IMR-90 (cell line): Measurements from ENCODE around the gene NEFH. TPM values are rescaled to one million over a fixed set of nuclear protein-coding genes. Genes with fewer than 3 reads are reported as not detected.

Source experiments
- ATAC-seq: fragments of 200-7000 bp; cut with Tn5 transposase; 2 replicates; pipeline ENCODE4 v1.9.1; 2020; ENCODE audit warnings: low read depth, mild to moderate bottlenecking, moderate library complexity
- BruUV-seq: library from RNA; stranded (reverse); fragments of 400-500 nt; replicated peaks from 2 replicates; lab custom pipeline; 2021; lab: Mats Ljungman, UMichigan
- CTCF ChIA-PET: fragments of 300-600 bp; formaldehyde crosslinking; extraction: SDS; loops from one replicate; lab custom pipeline; 2021; ENCODE audit warnings: antibody characterized with exemption; lab: Yijun Ruan, JAX
- POLR2A ChIA-PET: fragments of 300-600 bp; sonication (Branson Sonifier 250); formaldehyde crosslinking; loops from one replicate; lab custom pipeline; 2022; ENCODE audit warnings: antibody characterized with exemption; ENCODE audit not compliant: unreplicated experiment; lab: Charles Lee
- DNase-seq: peaks from one replicate; pipeline ENCODE4 v3.0.0; 2013
- H2AFZ ChIP-seq: replicated peaks from 2 replicates; pipeline ENCODE3; 2013; ENCODE audit warnings: low read length, mild to moderate bottlenecking; ENCODE audit not compliant: poor library complexity
- H2AK5ac ChIP-seq: 2 replicates; pipeline ENCODE4 v1.6.1; 2013; ENCODE audit warnings: low read depth, low read length, inconsistent platforms
- H2AK9ac ChIP-seq: replicated peaks from 2 replicates; pipeline ENCODE3; 2013; ENCODE audit warnings: mild to moderate bottlenecking, low read depth, low read length, moderate library complexity; ENCODE audit not compliant: poor library complexity
- H2BK120ac ChIP-seq: 2 replicates; pipeline ENCODE4 v1.6.1; 2013; ENCODE audit warnings: low read depth, low read length, inconsistent platforms
- H2BK15ac ChIP-seq: 3 replicates; pipeline ENCODE4 v1.6.1; 2013; ENCODE audit warnings: low read depth, low read length, inconsistent platforms
- H2BK20ac ChIP-seq: 2 replicates; pipeline ENCODE4 v1.6.1; 2013; ENCODE audit warnings: low read depth, mild to moderate bottlenecking, inconsistent platforms, low read length, moderate library complexity
- H2BK5ac ChIP-seq: 2 replicates; pipeline ENCODE4 v1.6.1; 2013; ENCODE audit warnings: mild to moderate bottlenecking, low read depth, low read length, inconsistent platforms; ENCODE audit not compliant: poor library complexity, severe bottlenecking
- H3K14ac ChIP-seq: replicated peaks from 2 replicates; pipeline ENCODE4 v1.6.1; 2013; ENCODE audit warnings: low read depth, low read length, inconsistent platforms
- H3K18ac ChIP-seq: 2 replicates; pipeline ENCODE4 v1.6.1; 2013; ENCODE audit warnings: low read depth, low read length, control low read depth
- H3K23ac ChIP-seq: 2 replicates; pipeline ENCODE4 v1.6.1; 2013; ENCODE audit warnings: low read depth, low read length, inconsistent platforms
- H3K27ac ChIP-seq: 2 replicates; pipeline ENCODE4 v1.5.1; 2013; ENCODE audit warnings: mild to moderate bottlenecking, control low read depth, low read length; ENCODE audit not compliant: insufficient read depth
- H3K27me3 ChIP-seq: 2 replicates; pipeline ENCODE4 v1.6.1; 2013; ENCODE audit warnings: low read length; ENCODE audit not compliant: control insufficient read depth, insufficient read depth
- H3K36me3 ChIP-seq: 2 replicates; pipeline ENCODE4 v1.6.1; 2013; ENCODE audit warnings: low read length, mixed read lengths; ENCODE audit not compliant: control insufficient read depth, insufficient read depth
- H3K4ac ChIP-seq: 2 replicates; pipeline ENCODE4 v1.6.1; 2013; ENCODE audit warnings: low read depth, low read length, inconsistent platforms
- H3K4me1 ChIP-seq: 2 replicates; pipeline ENCODE4 v1.6.1; 2013; ENCODE audit warnings: low read length, mixed read lengths; ENCODE audit not compliant: control insufficient read depth, insufficient read depth
- H3K4me2 ChIP-seq: 2 replicates; pipeline ENCODE4 v1.6.1; 2013; ENCODE audit warnings: low read depth, mild to moderate bottlenecking, control low read depth, low read length, moderate library complexity
- H3K4me3 ChIP-seq: 2 replicates; pipeline ENCODE4 v1.5.1; 2013; ENCODE audit warnings: low read depth, mild to moderate bottlenecking, control low read depth, low read length, moderate library complexity; ENCODE audit not compliant: insufficient read depth
- H3K56ac ChIP-seq: 2 replicates; pipeline ENCODE4 v1.6.1; 2013; ENCODE audit warnings: low read length, inconsistent platforms; ENCODE audit not compliant: insufficient read depth; ENCODE audit errors: extremely low read depth
- H3K79me1 ChIP-seq, 2 experiments: 2 replicates each; pipeline ENCODE4 v1.6.1; 2013; ENCODE audit warnings: low read length in 2 of 2, inconsistent platforms in 1 of 2, low read depth in 1 of 2
- H3K9ac ChIP-seq: 2 replicates; pipeline ENCODE4 v1.6.1; 2013; ENCODE audit warnings: low read depth, low read length, control low read depth
- H3K9me1 ChIP-seq: 2 replicates; pipeline ENCODE4 v1.6.1; 2013; ENCODE audit warnings: low read length, inconsistent platforms; ENCODE audit not compliant: insufficient read depth
- H3K9me3 ChIP-seq: 2 replicates; pipeline ENCODE4 v1.6.1; 2013; ENCODE audit warnings: low read length; ENCODE audit not compliant: control insufficient read depth, insufficient read depth
- H4K20me1 ChIP-seq: 2 replicates; pipeline ENCODE4 v1.6.1; 2013; ENCODE audit warnings: low read length, inconsistent platforms; ENCODE audit not compliant: insufficient read depth
- H4K5ac ChIP-seq: 2 replicates; pipeline ENCODE4 v1.6.1; 2013; ENCODE audit warnings: mild to moderate bottlenecking, low read depth, low read length, control low read depth
- H4K8ac ChIP-seq, 2 experiments: 2 replicates each; pipeline ENCODE4 v1.6.1; 2013; ENCODE audit warnings: low read depth in 2 of 2, low read length in 2 of 2, control low read depth in 1 of 2, inconsistent platforms in 1 of 2
- H4K91ac ChIP-seq: 2 replicates; pipeline ENCODE4 v1.6.1; 2013; ENCODE audit warnings: low read depth, low read length, inconsistent platforms; ENCODE audit not compliant: insufficient read depth
- BHLHE40 ChIP-seq: fragments of 150-350 bp; IDR thresholded peaks from 2 replicates; pipeline ENCODE4 v1.6.1; 2016; ENCODE audit warnings: mild to moderate bottlenecking, low read depth, low read length
- CEBPB ChIP-seq: IDR thresholded peaks from 2 replicates; pipeline ENCODE4 v1.6.1; 2012; ENCODE audit warnings: low read depth, low read length, improper control_type of control experiment
- CHD1 ChIP-seq: IDR thresholded peaks from 2 replicates; pipeline ENCODE4 v1.6.1; 2012; ENCODE audit warnings: low read depth, low read length, improper control_type of control experiment
- FOS ChIP-seq: fragments of 150-350 bp; IDR thresholded peaks from 2 replicates; pipeline ENCODE4 v1.6.1; 2016; ENCODE audit warnings: low read depth, low read length
- MAZ ChIP-seq: IDR thresholded peaks from 2 replicates; pipeline ENCODE4 v1.6.1; 2012; ENCODE audit warnings: low read depth, mild to moderate bottlenecking, low read length, improper control_type of control experiment, moderate library complexity, borderline replicate concordance
- MXI1 ChIP-seq: IDR thresholded peaks from 2 replicates; pipeline ENCODE4 v1.6.1; 2012; ENCODE audit warnings: low read depth, mild to moderate bottlenecking, low read length, moderate library complexity, borderline replicate concordance
- NFE2L2 ChIP-seq: fragments of 150-350 bp; IDR thresholded peaks from 2 replicates; pipeline ENCODE4 v1.6.1; 2016; ENCODE audit warnings: low read depth, mild to moderate bottlenecking, low read length
- POLR2A ChIP-seq: IDR thresholded peaks from 2 replicates; pipeline ENCODE4 v1.6.1; 2012; ENCODE audit warnings: mild to moderate bottlenecking, low read depth, low read length
- RCOR1 ChIP-seq: IDR thresholded peaks from 2 replicates; pipeline ENCODE4 v1.6.1; 2012; ENCODE audit warnings: mild to moderate bottlenecking, low read length, improper control_type of control experiment; ENCODE audit not compliant: insufficient replicate concordance
- RFX5 ChIP-seq: IDR thresholded peaks from 2 replicates; pipeline ENCODE4 v1.8.0; 2012; ENCODE audit warnings: low read depth, mild to moderate bottlenecking, low read length, moderate library complexity
- WGBS, 2 experiments: methylation state at CpG; one replicate each; pipeline versions ENCODE4 v1.1.5 to v1.1.7; 2013; ENCODE audit warnings: missing lambda C conversion rate in 2 of 2; ENCODE audit not compliant: insufficient read length in 1 of 2; ENCODE audit errors: extremely low coverage in 2 of 2; 5-methylcytosine and 5-hydroxymethylcytosine counted together
- dilution Hi-C: fragments of 300-500 bp; cut with HindIII; formaldehyde crosslinking; loops from one replicate; pipeline ENCODE4 v1.14.3; 2018; ENCODE audit warnings: low sequenced_read_pairs; ENCODE audit not compliant: unreplicated experiment
- in situ Hi-C: fragments of 300-500 bp; cut with MboI; formaldehyde crosslinking; loops from 3 replicates; pipeline ENCODE4 v1.14.3; 2019; ENCODE audit warnings: low sequenced_read_pairs, inconsistent platforms, mixed read lengths
- intact Hi-C: fragments of 100-400 bp; cut with micrococcal nuclease; formaldehyde crosslinking; loops from 2 replicates; pipeline ENCODE4 v1.10.0; 2022
- polyA plus RNA-seq, 3 experiments: library from polyadenylated mRNA; depleted of rRNA; stranded (reverse); fragments of >200 nt; gene quantifications; 2 replicates each; pipeline ENCODE4 v1.2.3, GENCODE V29; 2012; ENCODE audit warnings: low replicate concordance in 1 of 3
- total RNA-seq: library from RNA; depleted of rRNA; stranded (reverse); fragments of >200 nt; gene quantifications from 2 replicates; pipeline ENCODE4 v1.2.3, GENCODE V29; 2012
- TF ChIP-seq, protein P1 (sequence below): fragments of 150-350 bp; IDR thresholded peaks from 2 replicates; pipeline ENCODE4 v1.6.1; 2016; ENCODE audit warnings: low read depth, mild to moderate bottlenecking, low read length, moderate library complexity, borderline replicate concordance

NEFH gene
- total and polyA plus RNA-seq, 2 of the 4 experiments (the other 2 are of a cell fraction) = 1.3 to 2.9 TPM

DNA sequence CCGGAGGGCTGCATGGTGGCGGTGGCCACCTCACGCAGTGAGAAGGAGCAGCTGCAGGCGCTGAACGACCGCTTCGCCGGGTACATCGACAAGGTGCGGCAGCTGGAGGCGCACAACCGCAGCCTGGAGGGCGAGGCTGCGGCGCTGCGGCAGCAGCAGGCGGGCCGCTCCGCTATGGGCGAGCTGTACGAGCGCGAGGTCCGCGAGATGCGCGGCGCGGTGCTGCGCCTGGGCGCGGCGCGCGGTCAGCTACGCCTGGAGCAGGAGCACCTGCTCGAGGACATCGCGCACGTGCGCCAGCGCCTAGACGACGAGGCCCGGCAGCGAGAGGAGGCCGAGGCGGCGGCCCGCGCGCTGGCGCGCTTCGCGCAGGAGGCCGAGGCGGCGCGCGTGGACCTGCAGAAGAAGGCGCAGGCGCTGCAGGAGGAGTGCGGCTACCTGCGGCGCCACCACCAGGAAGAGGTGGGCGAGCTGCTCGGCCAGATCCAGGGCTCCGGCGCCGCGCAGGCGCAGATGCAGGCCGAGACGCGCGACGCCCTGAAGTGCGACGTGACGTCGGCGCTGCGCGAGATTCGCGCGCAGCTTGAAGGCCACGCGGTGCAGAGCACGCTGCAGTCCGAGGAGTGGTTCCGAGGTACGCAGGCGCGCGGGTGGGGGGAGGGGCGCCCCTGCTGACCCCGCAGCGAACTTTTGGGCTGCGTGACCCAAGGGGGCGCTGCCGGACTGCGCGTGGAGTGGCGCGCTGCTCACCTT, 670 bp downstream of the NEFH start:
- Histone ChIP-seq H3K18ac (no peak overlapping the region), H4K91ac (no peak overlapping the region), H3K36me3 (no peaks in the 10 kb centered on the region), H3K4ac (no peak overlapping the region), H3K79me1 (no peaks in the 10 kb centered on the region), H2AK9ac (no peak overlapping the region), H3K9me3 (no peaks in the 10 kb centered on the region), H3K27me3 (peaks cover 61% of the 10 kb centered on the region), H2BK15ac (no peak overlapping the region), H4K5ac (no peak overlapping the region), H2AK5ac (no peak overlapping the region), H3K4me3 (peak overlapping the region; percentile 31), H3K4me1 (no peaks in the 10 kb centered on the region), H3K9ac (no peak overlapping the region), H2BK5ac (no peak overlapping the region), H3K9me1 (no peaks in the 10 kb centered on the region), H3K56ac (no peak overlapping the region), H3K14ac (no peak overlapping the region), H3K23ac (no peak overlapping the region), H2AFZ (peak overlapping the region; percentile 77), H2BK120ac (no peak overlapping the region), H4K8ac (no peak overlapping the region), H4K20me1 (peaks cover 13% of the 10 kb centered on the region; the same call in 1 of the 2 replicates), H3K27ac (no peak overlapping the region), H2BK20ac (no peak overlapping the region), H3K4me2 (no peak overlapping the region; the same call in 1 of the 2 replicates)
- dilution Hi-C loops (no loop called here), in situ Hi-C loops (no loop called here), intact Hi-C loops (no loop called here)
- DNase-seq (peak; percentile 56), ATAC-seq (peak; percentile 68)
- no TSS peak for BruUV-seq
- POLR2A ChIA-PET = no interaction called here
- CTCF ChIA-PET = no interaction called here
- WGBS, 2 experiments = 14% methylated on average over 14 of the region's 107 CpGs; no CpG with 5 or more reads in 1 of the 2 experiments
- no peak for TF ChIP-seq POLR2A
- TF ChIP-seq RCOR1 = no peak
- no peak for TF ChIP-seq NFE2L2
- no peak for TF ChIP-seq MXI1
- no peak for TF ChIP-seq CEBPB
- TF ChIP-seq CHD1 = no peak
- TF ChIP-seq MAZ = no peak
- TF ChIP-seq BHLHE40 = no peak
- no peak for TF ChIP-seq FOS
- TF ChIP-seq, protein P1, sequence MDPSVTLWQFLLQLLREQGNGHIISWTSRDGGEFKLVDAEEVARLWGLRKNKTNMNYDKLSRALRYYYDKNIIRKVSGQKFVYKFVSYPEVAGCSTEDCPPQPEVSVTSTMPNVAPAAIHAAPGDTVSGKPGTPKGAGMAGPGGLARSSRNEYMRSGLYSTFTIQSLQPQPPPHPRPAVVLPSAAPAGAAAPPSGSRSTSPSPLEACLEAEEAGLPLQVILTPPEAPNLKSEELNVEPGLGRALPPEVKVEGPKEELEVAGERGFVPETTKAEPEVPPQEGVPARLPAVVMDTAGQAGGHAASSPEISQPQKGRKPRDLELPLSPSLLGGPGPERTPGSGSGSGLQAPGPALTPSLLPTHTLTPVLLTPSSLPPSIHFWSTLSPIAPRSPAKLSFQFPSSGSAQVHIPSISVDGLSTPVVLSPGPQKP = no peak
- no peak for TF ChIP-seq RFX5
